Ovary (tissue), 9 donors: Measurements from ENCODE around the gene PTPN14. TPM values are rescaled to one million over a fixed set of nuclear protein-coding genes. Genes with fewer than 3 reads are reported as not detected.

Experiments used
- DNase-seq, 5 donors: peaks; one replicate each; pipeline ENCODE4 v3.0.0-alpha.2; 2019 to 2020
- H3K27ac ChIP-seq, 2 donors: fragments of 200-600 bp; one replicate each; pipeline versions ENCODE4 v1.5.1 to v1.8.0; 2019 to 2022
- H3K27me3 ChIP-seq: fragments of 200-600 bp; one replicate; pipeline ENCODE4 v1.8.0; 2022
- H3K36me3 ChIP-seq: fragments of 200-600 bp; sonication (generic); one replicate; pipeline ENCODE4 v1.5.1; 2019
- H3K4me1 ChIP-seq: one replicate; pipeline ENCODE4 v1.8.1; 2013; ENCODE audit warnings: mild to moderate bottlenecking, moderate library complexity; ENCODE audit not compliant: insufficient read depth
- H3K4me3 ChIP-seq: fragments of 200-600 bp; sonication (generic); one replicate; pipeline ENCODE4 v1.5.1; 2017
- H3K9me3 ChIP-seq, 2 donors: fragments of 200-600 bp in 1 of 2; sonication (generic) in 1 of 2; one replicate each; pipeline versions ENCODE4 v1.5.1 to v1.8.1; 2013 to 2019; ENCODE audit warnings: mild to moderate bottlenecking in 1 of 2, moderate library complexity in 1 of 2
- CTCF ChIP-seq, 3 donors: fragments of 450-650 bp in 2 of 3; fragments of 200-600 bp in 1 of 3; IDR thresholded peaks; one replicate each; pipeline versions ENCODE4 v1.5.1 to v1.8.0; 2016 to 2022; ENCODE audit warnings: antibody characterized with exemption in 3 of 3, mild to moderate bottlenecking in 1 of 3
- EP300 ChIP-seq: sonication (generic); formaldehyde crosslinking; IDR thresholded peaks from one replicate; pipeline ENCODE4 v1.6.1; 2017; ENCODE audit warnings: antibody characterized with exemption
- POLR2A ChIP-seq: fragments of 450-650 bp; IDR thresholded peaks from one replicate; pipeline ENCODE4 v1.6.1; 2017; ENCODE audit warnings: antibody characterized with exemption, mild to moderate bottlenecking, moderate library complexity
- WGBS, 3 donors: extraction: QIAGEN DNeasy Blood & Tissue Kit in 1 of 3; methylation state at CpG; one replicate each; pipeline versions ENCODE4 v1.1.5 to v1.1.7; 2013 to 2017; 5-methylcytosine and 5-hydroxymethylcytosine counted together
- intact Hi-C, 4 donors: fragments of 100-400 bp; cut with DNase I; formaldehyde crosslinking; loops; one replicate each; pipeline versions ENCODE4 v1.11.0 to v1.15.1; 2022 to 2023
- polyA plus RNA-seq, 2 donors: library from polyadenylated mRNA; stranded (reverse); fragments of 200-250 nt in 1 of 2; fragments of 350-450 nt in 1 of 2; fragmentation: Illumina TruSeq in 1 of 2; extraction: RNeasy Lipid Tissue Mini Kit (QIAGEN cat#74804) in 1 of 2; gene quantifications; one replicate each; pipeline ENCODE4 v1.2.3, GENCODE V29; 2013 to 2014
- total RNA-seq, 7 donors: library from RNA; depleted of rRNA in 2 of 7; stranded (reverse); fragments of >200 nt in 2 of 7; fragmentation: NEBNext Ultra II Directional in 3 of 7; extraction: Animal tissue kit (Norgen Biotek cat#: 25700) in 3 of 7; gene quantifications; one replicate each; pipeline versions ENCODE4 v1.1.0 to v1.2.4, GENCODE V29; 2016 to 2023
- donor health status: DM: no; HTN: no; CAD: no; lungs with moderate emphysema.
- donor health status: DM: no; HTN: no; CAD: no.
- donor health status: Bipolar disorder and iron deficiency.
- donor health status: DM: yes; HTN: yes; CAD: no.
- donor health status: DM: no; HTN: no; CAD: no.
- donor health status: DM: yes; HTN: yes; CAD: no.

PTPN14 gene
- total and polyA plus RNA-seq, 9 donors = 7.6 to 68.9 (median 41.1) TPM

- Histone ChIP-seq H3K27me3 (no peaks in the 10 kb centered on the region), H3K36me3 (no peaks in the 10 kb centered on the region), H3K9me3 (no peaks in the 10 kb centered on the region), H3K27ac (no peak overlapping the region), H3K4me1 (peaks cover 3% of the 10 kb centered on the region), H3K4me3 (no peak overlapping the region)
- DNase-seq = no peak
- intact Hi-C loops = no loop called here
- TF ChIP-seq CTCF (IDR thresholded peaks at IDR 0.05) (no peak), POLR2A (no peak), EP300 (no peak)
- WGBS, 3 donors = 27 to 30% (median 30%) methylated on average over 3 of the region's 3 CpGs
Measured at GRCh38 chr1:214538496-214538895, 12.9 kb downstream of the PTPN14 start.

GRCh38 chr1:214537872-214538473, 13.4 kb downstream of the PTPN14 start:
- intact Hi-C loops = no loop called here
- no peak for TF ChIP-seq EP300
- TF ChIP-seq POLR2A = no peak
- no peak for TF ChIP-seq CTCF (IDR thresholded peaks at IDR 0.05)
- DNase-seq = no peak
- Histone ChIP-seq H3K4me3 (no peak overlapping the region), H3K27ac (no peak overlapping the region), H3K4me1 (peaks cover 3% of the 10 kb centered on the region), H3K27me3 (no peaks in the 10 kb centered on the region), H3K9me3 (no peaks in the 10 kb centered on the region), H3K36me3 (no peaks in the 10 kb centered on the region)
- 70 to 83% (median 75%) methylated on average over 4 of the region's 4 CpGs for WGBS, 3 donors

- WGBS, 3 donors = 89 to 94% (median 91%) methylated on average over 5 of the region's 5 CpGs
- no peak for TF ChIP-seq EP300
- TF ChIP-seq POLR2A = no peak
- no peak for TF ChIP-seq CTCF (IDR thresholded peaks at IDR 0.05)
- peaks cover under 1% of the 10 kb centered on the region for H3K4me1 ChIP-seq
- no peaks in the 10 kb centered on the region for H3K27me3 ChIP-seq
- H3K9me3 ChIP-seq = no peaks in the 10 kb centered on the region
- no peak overlapping the region for H3K4me3 ChIP-seq
- no peak for DNase-seq
- no peak overlapping the region for H3K27ac ChIP-seq
- intact Hi-C loops = no loop called here
- no peaks in the 10 kb centered on the region for H3K36me3 ChIP-seq
Measured at GRCh38 chr1:214537219-214537618, 14.2 kb downstream of the PTPN14 start.

GRCh38 chr1:214532070-214532469, 19.3 kb downstream of the PTPN14 start:
- TF ChIP-seq CTCF (IDR thresholded peaks at IDR 0.05) = no peak
- TF ChIP-seq EP300 = no peak
- TF ChIP-seq POLR2A = no peak
- Histone ChIP-seq H3K36me3 (no peaks in the 10 kb centered on the region), H3K27me3 (no peaks in the 10 kb centered on the region), H3K9me3 (no peaks in the 10 kb centered on the region), H3K4me3 (no peak overlapping the region), H3K4me1 (peaks cover 3% of the 10 kb centered on the region), H3K27ac (no peak overlapping the region)
- intact Hi-C loops = no loop called here
- DNase-seq = no peak
- WGBS, 3 donors = 93 to 96% (median 96%) methylated on average over 9 of the region's 9 CpGs
